PC-9 (cell line): ENCODE data around the gene RSF1.

ENCODE experiments used
- EZH2 ChIP-seq: fragments of 200-600 bp; sonication (generic); IDR thresholded peaks from 2 replicates; pipeline ENCODE4 v1.8.0; 2017; ENCODE audit warnings: antibody characterized with exemption, low read depth
- TF ChIP-seq, protein P1 (sequence below): fragments of 200-600 bp; sonication (generic); conservative IDR thresholded peaks from 2 replicates; pipeline ENCODE4 v1.6.1; 2017; ENCODE audit warnings: mixed run types, antibody characterized with exemption, mild to moderate bottlenecking, moderate library complexity

DNA sequence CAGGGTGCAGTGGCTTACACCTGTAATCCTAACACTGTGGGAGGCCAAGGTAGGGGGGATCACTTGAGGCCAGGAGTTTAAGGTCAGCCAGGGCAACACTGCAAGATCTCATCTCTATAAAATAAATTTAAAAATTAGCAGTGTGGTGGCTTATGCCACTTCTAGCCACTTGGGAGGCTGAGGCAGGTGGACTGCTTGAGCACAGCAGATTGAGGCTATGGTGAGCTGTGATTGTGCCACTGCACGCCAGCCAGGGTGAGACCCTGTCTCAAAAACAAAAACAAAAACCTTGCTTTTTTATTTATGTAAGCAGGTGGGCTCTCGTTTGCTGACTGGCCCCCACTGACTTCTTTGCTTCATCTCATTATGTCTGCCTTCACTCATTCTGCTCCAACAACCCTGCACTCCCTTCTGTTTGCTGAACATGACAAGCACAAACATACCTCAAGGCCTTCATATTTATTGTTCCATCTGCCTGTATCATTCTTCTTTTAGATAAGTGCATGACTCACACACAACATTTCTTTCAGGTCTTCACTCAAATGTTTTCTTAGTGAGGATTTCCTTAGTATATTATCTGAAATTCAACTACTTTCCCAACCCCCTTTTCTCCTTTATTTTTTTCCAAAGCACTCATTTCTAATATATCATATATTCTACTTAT, 150.5 kb downstream of the RSF1 start:
- TF ChIP-seq EZH2: no peak
- TF ChIP-seq, protein P1, sequence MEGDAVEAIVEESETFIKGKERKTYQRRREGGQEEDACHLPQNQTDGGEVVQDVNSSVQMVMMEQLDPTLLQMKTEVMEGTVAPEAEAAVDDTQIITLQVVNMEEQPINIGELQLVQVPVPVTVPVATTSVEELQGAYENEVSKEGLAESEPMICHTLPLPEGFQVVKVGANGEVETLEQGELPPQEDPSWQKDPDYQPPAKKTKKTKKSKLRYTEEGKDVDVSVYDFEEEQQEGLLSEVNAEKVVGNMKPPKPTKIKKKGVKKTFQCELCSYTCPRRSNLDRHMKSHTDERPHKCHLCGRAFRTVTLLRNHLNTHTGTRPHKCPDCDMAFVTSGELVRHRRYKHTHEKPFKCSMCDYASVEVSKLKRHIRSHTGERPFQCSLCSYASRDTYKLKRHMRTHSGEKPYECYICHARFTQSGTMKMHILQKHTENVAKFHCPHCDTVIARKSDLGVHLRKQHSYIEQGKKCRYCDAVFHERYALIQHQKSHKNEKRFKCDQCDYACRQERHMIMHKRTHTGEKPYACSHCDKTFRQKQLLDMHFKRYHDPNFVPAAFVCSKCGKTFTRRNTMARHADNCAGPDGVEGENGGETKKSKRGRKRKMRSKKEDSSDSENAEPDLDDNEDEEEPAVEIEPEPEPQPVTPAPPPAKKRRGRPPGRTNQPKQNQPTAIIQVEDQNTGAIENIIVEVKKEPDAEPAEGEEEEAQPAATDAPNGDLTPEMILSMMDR: no peak
